Activated CD4-positive, CD25-positive, alpha-beta regulatory T cell (primary cell): ENCODE results near the gene STAM2.
"Not testable (repeated sequence)": the region's sequence is repeated elsewhere in the genome, so short reads cannot be mapped to it uniquely, and the experiment has no call there.

ENCODE experiments used
- DNase-seq, 4 experiments: peaks; one replicate each; lab custom pipeline; 2025; lab: John Stamatoyannopoulos, UW

The STAM2 gene

GRCh38 chr2:152172201-152172785 is 3.3 kb downstream of the STAM2 start:
- not testable (repeated sequence) for DNase-seq

GRCh38 chr2:152171718-152172117 is 3.8 kb downstream of the STAM2 start:
- DNase-seq = no peak

- not testable (repeated sequence) for DNase-seq
Measured at GRCh38 chr2:152169158-152169557, 6.4 kb downstream of the STAM2 start.

GRCh38 chr2:152167470-152167869 is 8.1 kb downstream of the STAM2 start:
- not testable (repeated sequence) for DNase-seq

GRCh38 chr2:152167065-152167464 is 8.5 kb downstream of the STAM2 start:
- no peak for DNase-seq

GRCh38 chr2:152166633-152167032 is 8.9 kb downstream of the STAM2 start:
- DNase-seq = no peak

GRCh38 chr2:152165780-152166179 is 9.8 kb downstream of the STAM2 start:
- DNase-seq = no peak

- DNase-seq = no peak
Measured at GRCh38 chr2:152165306-152165705, 10.3 kb downstream of the STAM2 start.

- DNase-seq = not testable (repeated sequence)
Measured at GRCh38 chr2:152163669-152164068, 11.9 kb downstream of the STAM2 start.

GRCh38 chr2:152162141-152162540 is 13.4 kb downstream of the STAM2 start:
- DNase-seq = no peak

GRCh38 chr2:152161598-152161997 is 14.0 kb downstream of the STAM2 start:
- DNase-seq = no peak

GRCh38 chr2:152160378-152160777 is 15.2 kb downstream of the STAM2 start:
- DNase-seq = not testable (repeated sequence)

GRCh38 chr2:152157253-152157652 is 18.3 kb downstream of the STAM2 start:
- DNase-seq = no peak

- DNase-seq = no peak
Measured at GRCh38 chr2:152155209-152155608, 20.4 kb downstream of the STAM2 start.

GRCh38 chr2:152154462-152154861 is 21.1 kb downstream of the STAM2 start:
- DNase-seq = no peak

- no peak for DNase-seq
Measured at GRCh38 chr2:152134488-152135280, 40.9 kb downstream of the STAM2 start.

GRCh38 chr2:152132306-152132705 is 43.3 kb downstream of the STAM2 start:
- no peak for DNase-seq

GRCh38 chr2:152127628-152128027 is 47.9 kb downstream of the STAM2 start:
- DNase-seq = no peak

GRCh38 chr2:152126664-152127063 is 48.9 kb downstream of the STAM2 start:
- no peak for DNase-seq

GRCh38 chr2:152122161-152122560 is 53.4 kb downstream of the STAM2 start:
- DNase-seq = no peak

GRCh38 chr2:152120430-152120829 is 55.1 kb downstream of the STAM2 start:
- no peak for DNase-seq

GRCh38 chr2:152115952-152116351 is 59.6 kb downstream of the STAM2 start:
- no peak for DNase-seq

GRCh38 chr2:152114366-152114765 is 61.2 kb downstream of the STAM2 start:
- no peak for DNase-seq

GRCh38 chr2:152107140-152107539 is 68.4 kb downstream of the STAM2 start:
- not testable (repeated sequence) for DNase-seq
